T-helper 1 cell (primary cell): ENCODE measurements around the gene CFLAR.
"Not testable (repeated sequence)": the region's sequence is repeated elsewhere in the genome, so short reads cannot be mapped to it uniquely, and the experiment has no call there.

ENCODE experiments used
- DNase-seq, 5 donors: peaks; one replicate each; pipeline ENCODE4 v3.0.0-alpha.2; 2012 to 2020

The CFLAR gene

DNA sequence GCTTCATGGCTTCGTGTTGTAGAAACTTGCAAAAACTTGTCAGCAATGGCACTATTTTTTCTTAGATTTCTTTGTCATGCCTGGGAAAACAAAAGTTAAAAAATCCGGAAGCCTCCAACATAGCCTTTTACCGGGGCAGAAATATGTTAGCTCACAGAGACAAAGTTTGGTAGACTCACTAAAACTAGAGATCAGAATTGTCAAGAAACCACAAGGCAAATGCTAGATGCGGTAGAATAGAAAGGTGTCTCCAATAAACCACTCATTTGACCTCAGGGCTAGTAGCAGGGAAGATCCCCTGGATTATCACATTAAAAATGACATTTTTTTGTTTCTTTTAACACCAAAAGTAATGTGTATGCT lies 67.4 kb downstream of the CFLAR start:
- no peak for DNase-seq

DNA sequence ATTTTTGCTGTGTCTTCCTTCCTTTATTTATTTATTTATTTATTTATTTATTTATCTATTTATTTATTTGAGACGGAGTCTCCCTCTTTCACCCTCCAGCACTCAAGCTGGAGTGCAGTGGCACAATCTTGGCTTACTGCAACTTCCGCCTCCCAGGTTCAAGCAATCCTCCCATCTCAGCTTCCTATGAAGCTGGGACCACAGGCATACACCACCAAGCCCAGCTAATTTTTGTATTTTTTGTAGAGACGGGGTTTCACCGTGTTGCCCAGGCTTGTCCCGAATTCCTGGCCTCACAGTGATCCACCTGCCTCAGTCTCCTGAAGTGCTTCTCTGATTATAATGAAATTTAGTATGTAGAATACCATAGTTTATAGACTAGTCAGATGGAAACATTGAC lies 67.9 kb downstream of the CFLAR start:
- DNase-seq = not testable (repeated sequence)

DNA sequence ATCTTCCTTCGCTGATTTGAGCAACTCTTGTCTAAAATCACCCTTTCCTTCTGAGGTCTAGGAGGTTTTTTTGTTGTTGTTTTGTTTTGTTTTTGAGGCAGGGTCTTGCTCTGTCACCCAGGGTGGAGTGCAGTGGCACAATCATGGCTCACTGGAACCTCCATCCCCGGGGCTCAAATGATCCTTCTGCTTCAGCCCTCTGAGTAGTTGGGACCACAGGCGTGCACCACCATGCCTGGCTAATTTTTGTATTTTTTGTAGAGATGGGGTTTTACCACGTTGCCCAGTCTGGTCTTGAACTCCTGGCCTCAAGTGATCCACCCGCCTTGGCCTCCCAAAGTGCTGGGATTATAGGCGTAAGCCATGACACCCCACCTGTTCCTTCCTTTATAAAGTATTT lies 68.3 kb downstream of the CFLAR start:
- DNase-seq = not testable (repeated sequence)

DNA sequence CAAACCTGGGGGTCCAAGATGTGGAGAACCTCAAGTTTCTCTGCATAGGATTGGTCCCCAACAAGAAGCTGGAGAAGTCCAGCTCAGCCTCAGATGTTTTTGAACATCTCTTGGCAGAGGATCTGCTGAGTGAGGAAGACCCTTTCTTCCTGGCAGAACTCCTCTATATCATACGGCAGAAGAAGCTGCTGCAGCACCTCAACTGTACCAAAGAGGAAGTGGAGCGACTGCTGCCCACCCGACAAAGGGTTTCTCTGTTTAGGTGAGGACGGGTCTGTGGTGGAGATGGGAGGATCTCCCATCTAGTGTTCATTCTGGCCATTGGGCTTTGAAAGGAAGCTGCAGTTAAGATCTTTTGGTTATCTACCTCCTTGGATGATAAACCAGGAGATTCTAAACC lies 69.9 kb downstream of the CFLAR start:
- DNase-seq = no peak

DNA sequence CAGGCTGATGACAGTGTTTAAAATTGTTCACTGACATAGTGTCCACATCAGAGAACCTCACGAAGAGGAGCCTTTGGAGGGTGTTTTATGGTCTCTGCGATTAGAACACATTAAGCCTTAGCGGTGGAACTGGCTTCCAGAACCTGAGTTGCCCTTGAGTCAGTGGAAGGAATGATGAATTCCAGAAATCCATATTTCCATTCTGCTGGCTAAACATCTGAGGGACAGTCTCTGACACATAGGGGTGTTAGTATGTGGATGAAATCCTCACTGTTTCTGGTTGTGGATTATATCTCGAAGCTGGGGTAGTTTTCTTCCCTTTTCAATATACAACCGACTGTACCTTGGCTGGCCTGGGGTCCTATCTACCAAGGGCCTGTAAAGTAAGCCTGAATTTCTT lies 71.0 kb downstream of the CFLAR start:
- DNase-seq = no peak

DNA sequence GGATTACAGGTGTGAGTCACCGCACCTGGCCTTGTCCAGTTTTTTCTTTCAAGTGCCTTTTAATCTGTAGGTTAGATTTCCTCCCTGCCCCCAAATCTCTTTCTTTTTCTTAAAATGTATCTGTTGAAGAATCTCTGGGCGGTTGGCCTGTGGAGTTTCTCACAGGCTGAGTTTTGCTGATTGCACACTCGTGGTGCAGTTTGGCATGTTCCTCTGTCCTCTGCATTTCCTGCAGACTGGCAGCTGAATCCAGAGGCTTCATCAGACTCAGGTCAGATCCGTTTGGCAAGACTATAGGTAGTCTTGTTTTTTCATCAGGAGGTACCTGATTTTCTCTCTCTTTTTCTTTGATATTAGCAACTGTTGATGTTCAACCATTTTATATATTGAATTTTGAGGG lies 72.5 kb downstream of the CFLAR start:
- no peak for DNase-seq

DNA sequence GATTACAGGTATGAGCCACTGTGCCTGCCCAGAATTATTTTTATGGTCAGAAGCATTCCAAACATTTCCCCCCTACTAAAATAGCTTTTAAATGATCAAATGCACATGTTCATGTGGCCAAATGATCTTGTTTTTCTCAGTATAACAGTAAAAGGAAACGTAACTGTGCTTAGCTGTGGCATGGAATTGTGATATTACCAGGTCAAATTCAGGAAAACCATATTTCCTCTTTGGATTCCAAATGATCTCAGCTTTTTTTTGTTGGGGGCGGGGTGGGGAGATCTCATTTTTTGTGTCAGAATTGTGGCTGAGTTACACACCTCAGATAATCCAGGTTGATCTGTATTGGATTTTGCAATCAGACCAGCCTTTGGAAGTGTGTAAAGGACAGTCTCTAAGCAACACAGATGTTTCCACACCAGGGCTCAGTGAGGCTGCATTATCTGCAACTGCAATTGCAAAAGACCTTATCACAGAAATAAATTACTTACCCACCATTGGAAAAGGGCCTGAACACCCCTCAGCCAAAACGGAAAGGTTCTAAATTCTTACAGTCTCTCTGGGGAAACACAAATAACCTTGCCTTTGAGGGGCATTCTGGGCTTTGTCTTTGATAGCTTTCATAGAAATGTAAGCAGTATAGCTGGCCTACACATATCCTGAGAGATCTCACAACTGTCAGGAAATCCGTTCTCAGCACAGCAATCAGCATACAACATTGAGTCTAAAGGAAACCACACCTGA lies 75.3 kb downstream of the CFLAR start:
- peak in 2 of 5 donors; percentile 13 to 62 for DNase-seq

DNA sequence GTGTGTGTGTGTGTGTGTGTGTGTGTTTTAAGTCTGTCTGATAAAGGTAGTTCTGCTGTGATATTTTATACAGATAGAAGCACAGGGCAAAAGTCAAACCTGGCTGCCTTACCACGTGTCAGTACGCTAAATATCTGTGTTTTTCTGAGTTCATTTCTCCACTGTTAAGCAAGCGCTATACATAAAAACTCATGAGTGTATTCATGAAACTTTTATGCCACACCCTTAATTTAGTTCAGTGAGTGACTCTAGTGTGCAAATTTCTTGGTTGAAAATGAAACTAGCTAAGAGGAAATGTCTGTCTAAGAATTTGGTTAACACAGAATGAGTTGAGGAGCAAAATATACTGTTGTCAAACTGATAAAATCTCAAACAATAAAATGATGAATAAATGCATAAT lies 78.1 kb downstream of the CFLAR start:
- peak in 1 of 5 donors; percentile 77 for DNase-seq

DNA sequence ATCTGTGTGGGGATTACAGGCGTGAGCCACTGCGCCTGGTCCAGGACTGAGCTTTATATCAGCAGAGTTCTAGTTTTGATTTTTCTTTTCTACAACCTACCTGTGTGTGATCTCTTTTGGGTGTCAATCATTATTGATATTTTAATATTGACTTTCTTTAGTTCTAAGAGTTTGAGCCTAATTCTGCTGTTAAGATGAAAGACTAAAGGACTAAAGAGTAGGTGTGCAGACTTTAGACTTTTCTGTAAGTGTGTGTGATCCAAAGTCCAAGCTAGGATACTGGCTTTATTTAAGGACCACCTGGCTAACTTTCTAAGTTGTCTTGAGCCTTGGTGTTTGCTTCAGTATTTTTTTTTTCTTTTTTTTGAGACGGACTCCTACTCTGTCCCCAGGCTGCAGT lies 79.4 kb downstream of the CFLAR start:
- no peak for DNase-seq

DNA sequence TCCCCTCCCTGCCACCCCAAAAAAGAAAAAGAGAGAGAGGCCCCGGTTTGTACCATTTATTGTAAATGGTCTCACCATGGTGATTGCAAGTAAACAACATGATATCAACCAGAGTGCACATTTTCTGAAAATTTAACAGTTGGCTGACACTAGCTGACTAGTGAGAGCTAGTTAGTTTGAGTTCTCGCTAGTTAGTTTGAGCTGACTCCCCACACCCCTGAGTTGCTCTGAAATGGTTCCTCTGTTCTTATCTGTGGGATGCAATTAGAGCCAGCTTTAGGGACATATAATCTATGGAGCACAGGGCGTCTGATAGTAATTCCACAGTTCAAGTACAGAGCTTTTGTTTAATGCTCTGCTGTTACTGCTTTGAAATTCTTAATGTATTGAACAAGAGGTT lies 80.0 kb downstream of the CFLAR start:
- DNase-seq = no peak

DNA sequence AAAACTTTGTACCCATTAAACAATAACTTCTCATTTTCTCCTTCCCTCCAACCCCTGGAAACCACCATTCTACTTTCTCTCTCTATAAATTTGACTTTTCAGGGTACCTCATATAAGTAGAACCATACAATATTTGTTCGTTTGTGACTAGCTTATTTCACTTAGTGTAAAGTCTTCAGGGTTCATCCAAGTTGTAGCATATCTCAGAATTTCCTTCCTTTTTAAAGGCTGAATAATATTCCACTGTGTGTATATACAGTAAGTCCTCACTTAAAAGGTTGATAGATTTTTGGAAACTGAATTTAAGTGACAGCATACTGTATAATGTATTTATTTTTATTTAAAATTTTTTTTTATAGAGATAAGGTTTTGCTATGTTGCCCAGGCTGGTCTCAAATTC lies 80.8 kb downstream of the CFLAR start:
- no peak for DNase-seq

DNA sequence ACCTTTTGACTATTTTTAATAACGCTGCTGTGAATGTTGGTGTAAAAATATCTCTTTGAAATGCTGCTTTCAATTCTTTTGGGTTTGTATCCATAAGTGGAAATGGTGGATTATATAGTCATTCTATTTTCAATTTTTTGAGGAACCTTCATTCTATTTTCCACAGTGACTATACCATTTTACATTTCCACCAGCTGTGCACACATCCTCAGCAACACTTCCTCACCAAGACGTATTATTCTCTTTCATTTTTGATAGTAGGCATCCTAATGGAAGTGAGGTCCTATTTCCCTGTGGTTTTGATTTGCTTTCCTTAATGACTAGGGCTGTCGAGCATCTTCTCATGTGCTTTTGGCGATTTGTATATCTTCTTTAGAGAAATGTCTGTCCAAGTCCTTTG lies 81.8 kb downstream of the CFLAR start:
- no peak for DNase-seq

DNA sequence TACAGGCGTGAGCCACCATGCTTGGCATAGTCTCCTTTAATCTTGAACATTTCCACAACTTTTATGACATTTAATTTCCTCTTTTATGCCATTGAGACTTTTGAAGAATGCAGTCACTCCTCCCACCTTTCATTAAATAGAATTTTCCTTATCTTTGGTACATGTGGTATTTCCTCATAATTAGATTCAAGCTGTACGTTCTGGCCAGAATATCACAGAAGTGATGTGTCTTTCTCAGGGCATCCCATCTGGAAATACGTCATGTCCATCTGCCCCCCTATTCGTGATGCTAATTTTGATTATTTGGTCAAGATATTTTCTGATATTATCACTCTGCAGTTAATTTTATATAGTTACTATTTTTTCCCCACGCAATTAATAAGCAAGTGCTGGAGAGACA lies 83.9 kb downstream of the CFLAR start:
- DNase-seq = no peak

DNA sequence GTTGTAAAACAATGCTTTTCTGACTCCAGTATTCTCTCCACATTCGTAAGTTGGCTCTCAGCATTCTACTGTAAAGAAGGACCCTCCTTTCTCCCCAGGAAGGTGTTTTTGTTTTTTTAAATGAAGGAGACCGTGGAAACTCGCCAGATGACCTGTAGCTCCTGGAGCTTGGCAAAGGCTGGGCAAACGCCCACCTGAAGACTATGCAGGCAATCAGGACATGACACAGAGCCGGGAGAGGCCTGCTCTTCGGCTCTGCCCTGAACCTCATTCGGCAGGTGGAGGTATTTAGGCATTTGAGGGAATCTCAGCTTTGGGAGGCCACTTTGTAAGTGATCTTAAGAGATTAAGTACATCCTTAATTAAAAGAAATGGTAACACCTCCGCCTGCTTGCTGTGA lies 84.4 kb downstream of the CFLAR start:
- DNase-seq = no peak

DNA sequence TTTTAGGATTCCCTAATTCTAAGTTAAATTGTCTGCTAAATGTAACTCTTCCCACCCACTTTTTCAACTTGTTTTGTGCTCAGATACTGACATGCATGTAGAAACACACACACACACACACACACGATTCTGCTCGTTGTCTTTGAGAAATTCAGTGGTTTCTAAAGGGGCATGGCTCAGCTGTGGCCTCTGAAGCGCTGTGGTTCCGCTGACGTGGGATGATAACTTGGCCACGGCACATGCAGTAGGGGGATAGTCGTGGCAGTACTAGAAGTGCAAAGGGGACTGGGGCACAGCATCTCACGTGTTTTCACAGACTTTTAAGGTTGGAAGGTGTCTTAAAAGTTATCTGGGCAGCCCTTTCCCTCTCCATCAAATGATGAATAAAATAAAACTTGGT lies 85.4 kb downstream of the CFLAR start:
- DNase-seq = no peak

DNA sequence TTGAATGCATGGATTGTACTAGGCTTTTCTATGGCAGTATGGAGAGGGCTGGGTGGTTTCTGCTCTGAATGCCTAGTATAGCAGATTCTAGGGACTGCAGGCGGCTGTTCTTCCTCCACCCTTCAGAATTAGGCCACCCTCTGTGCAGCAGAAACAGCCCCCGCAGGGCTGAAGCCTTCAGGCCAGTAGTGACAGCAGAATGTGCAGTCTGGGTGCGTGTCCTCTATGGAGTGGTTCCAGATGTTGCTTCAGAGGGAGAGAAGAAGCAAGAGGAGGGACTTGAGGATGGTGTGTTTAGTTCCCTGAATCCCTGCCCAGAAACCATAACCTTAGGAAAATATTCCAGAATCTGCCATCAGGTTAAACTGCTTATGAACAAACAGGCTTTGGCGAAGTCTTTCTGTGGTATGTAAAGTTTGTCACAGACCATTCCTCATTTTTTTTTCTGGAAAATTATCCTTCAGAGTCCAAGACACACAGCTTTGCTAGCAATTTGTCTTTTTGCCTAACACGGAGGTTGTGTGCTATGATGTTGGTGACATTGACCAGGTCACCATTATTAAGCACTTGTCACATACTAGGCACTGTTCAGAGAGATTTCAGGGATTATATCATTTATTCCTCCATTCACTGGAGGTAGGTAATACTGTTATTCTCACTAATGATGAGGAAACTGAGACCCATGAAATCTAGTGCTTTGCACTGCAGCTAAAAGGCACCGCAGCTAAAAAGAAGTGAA lies 88.1 kb downstream of the CFLAR start:
- DNase-seq = no peak

DNA sequence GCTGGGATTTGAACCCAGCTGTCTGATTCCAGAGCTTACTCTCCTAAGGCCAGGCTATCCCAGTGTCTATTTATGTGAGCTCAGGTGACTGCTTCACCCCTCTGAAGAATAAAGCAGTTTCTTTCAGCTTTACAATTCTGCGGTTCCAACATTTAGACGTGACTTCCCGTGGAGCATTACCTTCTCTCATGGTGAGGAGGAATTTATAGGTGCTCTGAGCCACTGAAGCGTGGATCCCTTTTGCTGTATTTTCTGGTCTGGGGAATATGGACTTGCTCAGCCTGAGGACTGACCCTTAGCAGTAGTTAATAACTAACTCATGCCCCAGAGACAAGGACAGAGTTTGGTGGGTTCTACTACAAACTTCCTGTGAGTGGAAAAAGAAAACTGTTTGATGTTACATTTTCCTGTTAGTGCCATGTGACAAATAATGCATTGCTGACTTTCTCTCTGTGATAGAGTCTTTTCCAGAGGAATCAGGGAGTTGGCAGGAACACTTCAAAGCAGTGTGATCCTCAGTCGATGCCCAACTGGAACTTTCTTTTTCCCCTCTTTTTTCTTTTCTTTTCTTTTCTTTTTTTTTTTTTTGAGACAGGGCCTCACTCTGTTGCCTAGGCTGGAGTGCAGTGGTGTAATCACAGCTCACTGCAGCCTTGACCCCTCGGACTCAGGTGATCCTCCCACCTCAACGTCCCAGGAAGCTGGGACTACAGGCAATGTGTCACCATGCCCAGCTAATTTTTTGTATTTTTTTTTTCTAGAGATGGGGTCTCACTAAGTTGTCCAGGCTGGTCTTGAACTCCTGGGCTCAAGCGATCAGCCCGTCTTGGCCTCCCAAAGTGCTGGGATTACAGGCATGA lies 88.9 kb downstream of the CFLAR start:
- no peak for DNase-seq

DNA sequence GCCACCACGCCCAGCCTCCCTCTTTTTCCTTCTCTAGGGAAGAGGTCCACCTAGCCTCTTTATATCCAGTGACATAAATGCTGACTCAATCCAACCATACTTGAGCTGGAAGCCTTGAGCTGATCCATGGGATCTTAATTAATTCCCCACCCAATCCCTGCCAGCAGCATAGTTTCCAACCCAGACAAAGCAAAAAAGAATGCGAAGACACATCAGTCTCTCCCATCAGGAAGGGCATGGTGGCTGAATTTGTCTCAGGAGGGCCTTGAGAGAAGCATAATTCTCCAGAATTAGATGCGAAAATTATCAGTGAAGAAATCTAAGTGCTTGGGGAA lies 89.5 kb downstream of the CFLAR start:
- no peak for DNase-seq

DNA sequence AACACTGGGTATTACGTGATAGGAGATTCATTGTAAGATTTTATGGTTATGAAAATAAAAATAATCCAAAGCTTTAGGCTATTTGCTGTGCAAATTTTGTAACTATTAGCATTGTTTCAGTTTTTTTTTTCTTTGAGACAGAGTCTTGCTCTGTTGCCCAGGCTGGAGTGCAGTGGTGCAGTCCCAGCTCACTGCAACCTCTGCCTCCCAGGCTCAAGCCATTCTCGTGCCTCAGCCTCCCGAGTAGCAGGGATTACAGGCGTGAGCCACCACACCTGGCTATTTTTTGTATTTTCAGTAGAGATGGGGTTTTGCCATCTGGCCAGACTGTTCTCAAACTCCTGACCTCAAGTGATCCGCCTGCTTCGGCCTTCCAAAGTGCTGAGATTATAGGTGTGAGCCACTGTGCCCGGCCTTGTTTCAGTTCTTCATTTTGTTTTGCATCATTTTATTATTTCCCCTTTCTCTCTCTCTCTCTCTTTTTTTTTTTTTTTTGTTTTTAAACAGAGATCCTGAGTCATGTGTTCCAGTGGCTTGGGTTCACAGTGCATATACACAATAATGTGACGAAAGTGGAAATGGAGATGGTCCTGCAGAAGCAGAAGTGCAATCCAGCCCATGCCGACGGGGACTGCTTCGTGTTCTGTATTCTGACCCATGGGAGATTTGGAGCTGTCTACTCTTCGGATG lies 92.7 kb downstream of the CFLAR start:
- no peak for DNase-seq

DNA sequence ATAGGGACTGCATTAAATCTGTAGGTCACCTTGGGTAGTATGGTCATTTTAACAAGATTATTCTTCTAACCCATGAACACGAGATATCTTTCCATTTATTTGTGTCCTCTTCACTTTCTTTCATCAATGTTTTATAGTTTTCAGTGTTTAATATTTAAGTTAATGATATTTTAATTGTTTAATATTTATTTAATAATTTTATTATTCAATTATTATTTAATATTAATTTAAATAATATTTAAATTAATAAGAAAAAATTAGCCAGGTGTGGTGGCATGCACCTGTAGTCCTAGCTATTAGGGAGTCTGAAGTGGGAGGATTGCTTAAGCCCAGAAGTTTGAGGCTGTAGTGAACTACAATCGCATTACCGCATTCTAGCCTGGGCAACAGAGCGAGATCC lies 100.0 kb downstream of the CFLAR start:
- DNase-seq = no peak

DNA sequence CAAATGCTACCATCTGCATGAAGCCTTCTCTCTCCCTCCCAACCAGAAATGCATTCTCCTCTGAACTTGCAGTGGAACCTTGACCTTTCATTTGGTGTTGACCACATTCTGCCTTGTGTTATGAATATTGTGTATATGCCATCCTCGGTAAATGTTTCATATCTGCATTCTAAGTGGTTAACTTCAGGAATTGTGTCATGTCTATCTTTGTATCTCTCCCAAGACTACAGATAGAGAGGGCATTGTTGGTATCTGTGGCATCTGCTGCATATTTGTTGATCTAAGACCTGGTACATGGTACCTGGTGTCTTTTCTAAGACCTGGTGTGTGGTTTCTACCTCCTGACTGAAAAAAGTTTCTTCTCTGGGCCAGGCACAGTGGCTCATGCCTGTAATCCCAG lies 101.0 kb downstream of the CFLAR start:
- DNase-seq = no peak

DNA sequence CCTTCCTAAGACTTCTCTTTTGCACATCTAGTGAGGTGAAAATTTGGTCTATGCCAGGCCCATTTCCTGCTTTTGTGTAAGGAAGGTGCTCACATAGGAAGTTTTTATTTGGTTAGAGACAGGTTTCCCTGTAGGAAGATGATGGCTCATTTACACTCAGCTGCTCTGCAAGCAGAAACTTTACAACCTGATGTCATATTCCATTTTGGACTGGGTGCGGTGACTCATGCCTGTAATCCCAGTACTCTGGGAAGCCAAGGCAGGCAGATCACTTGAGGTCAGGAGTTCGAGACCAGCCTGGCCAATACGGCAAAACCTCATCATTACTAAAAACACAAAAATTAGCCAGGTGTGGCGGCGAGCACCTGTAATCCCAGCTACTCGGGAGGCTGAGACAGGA lies 102.8 kb downstream of the CFLAR start:
- no peak for DNase-seq
